A549 (cell line): ENCODE results near the gene MDH2. TPM values are rescaled to one million over a fixed set of nuclear protein-coding genes. Genes with fewer than 3 reads are reported as not detected.

ENCODE experiments used
- BHLHE40 ChIP-seq: IDR thresholded peaks from 2 replicates; pipeline ENCODE4 v1.6.1; 2012; ENCODE audit warnings: low read depth, low read length, inconsistent platforms
- CBX2 ChIP-seq: fragments of 200-600 bp; sonication (generic); IDR thresholded peaks from 2 replicates; pipeline ENCODE4 v1.6.1; 2016; ENCODE audit warnings: low read depth, mild to moderate bottlenecking, borderline replicate concordance
- CEBPB ChIP-seq, 2 experiments: fragments of >200 bp in 1 of 2; sonication (Bioruptor Twin) in 1 of 2; formaldehyde crosslinking in 1 of 2; IDR thresholded peaks; 2 replicates each; pipeline ENCODE4 v1.6.1; 2012 to 2016
- CHD2 ChIP-seq: fragments of 150-350 bp; IDR thresholded peaks from 2 replicates; pipeline ENCODE4 v1.6.1; 2014; ENCODE audit warnings: low read length; ENCODE audit not compliant: partially characterized antibody
- CHD4 ChIP-seq: fragments of 200-600 bp; sonication (generic); IDR thresholded peaks from 2 replicates; pipeline ENCODE4 v1.6.1; 2016; ENCODE audit warnings: antibody characterized with exemption, mild to moderate bottlenecking, borderline replicate concordance
- EHMT2 ChIP-seq: fragments of 200-600 bp; sonication (generic); IDR thresholded peaks from 2 replicates; pipeline ENCODE4 v1.6.1; 2016; ENCODE audit warnings: antibody characterized with exemption, low read depth, mild to moderate bottlenecking, moderate library complexity
- EP300 ChIP-seq, 2 experiments: fragments of >200 bp; sonication (Bioruptor Twin); formaldehyde crosslinking; IDR thresholded peaks; 2 replicates in 1 of 2; 3 replicates in 1 of 2; pipeline ENCODE4 v1.6.1; 2016 to 2017
- FOSB ChIP-seq: fragments of 250-450 bp; sonication (Bioruptor Pico); IDR thresholded peaks from 2 replicates; pipeline ENCODE4 v1.5.0; 2020; ENCODE audit warnings: mild to moderate bottlenecking, moderate library complexity
- FOXS1 ChIP-seq: fragments of 250-450 bp; sonication (Bioruptor Pico); IDR thresholded peaks from 2 replicates; pipeline ENCODE4 v1.5.0; 2020; ENCODE audit warnings: mild to moderate bottlenecking, moderate library complexity
- GATA3 ChIP-seq: IDR thresholded peaks from 2 replicates; pipeline ENCODE4 v1.6.1; 2012; ENCODE audit warnings: borderline replicate concordance
- HDAC2 ChIP-seq: fragments of 200-600 bp; sonication (generic); IDR thresholded peaks from 2 replicates; pipeline ENCODE4 v1.6.1; 2016
- HOXA7 ChIP-seq: fragments of 250-450 bp; sonication (Bioruptor Pico); IDR thresholded peaks from 2 replicates; pipeline ENCODE4 v1.5.0; 2020; ENCODE audit warnings: mild to moderate bottlenecking, moderate library complexity
- HOXB13 ChIP-seq: fragments of 250-450 bp; sonication (Bioruptor Pico); IDR thresholded peaks from 2 replicates; pipeline ENCODE4 v1.5.0; 2020; ENCODE audit warnings: low read depth, mild to moderate bottlenecking, moderate library complexity
- HOXB5 ChIP-seq: fragments of 250-450 bp; sonication (Bioruptor Pico); IDR thresholded peaks from 2 replicates; pipeline ENCODE4 v1.5.0; 2020; ENCODE audit warnings: mild to moderate bottlenecking, moderate library complexity
- JUN ChIP-seq, 2 experiments: fragments of >200 bp; sonication (Bioruptor Twin); formaldehyde crosslinking; IDR thresholded peaks; 2 replicates in 1 of 2; 3 replicates in 1 of 2; pipeline ENCODE4 v1.6.1; 2016 to 2017
- KDM1A ChIP-seq: fragments of 200-600 bp; sonication (generic); IDR thresholded peaks from 2 replicates; pipeline ENCODE4 v1.6.1; 2016; ENCODE audit warnings: low read depth, mild to moderate bottlenecking
- KDM5A ChIP-seq: fragments of 200-600 bp; sonication (generic); IDR thresholded peaks from 2 replicates; pipeline ENCODE4 v1.6.1; 2016; ENCODE audit warnings: antibody characterized with exemption, mild to moderate bottlenecking
- MAZ ChIP-seq: fragments of 150-350 bp; IDR thresholded peaks from 2 replicates; pipeline ENCODE4 v1.6.1; 2014; ENCODE audit warnings: antibody characterized with exemption, low read depth, low read length, borderline replicate concordance
- NR3C1 ChIP-seq: fragments of >200 bp; sonication (Bioruptor Twin); formaldehyde crosslinking; IDR thresholded peaks from 3 replicates; pipeline ENCODE4 v1.6.1; 2017
- PBX3 ChIP-seq: IDR thresholded peaks from 2 replicates; pipeline ENCODE4 v1.6.1; 2012
- PHF8 ChIP-seq: fragments of 200-600 bp; sonication (generic); IDR thresholded peaks from 2 replicates; pipeline ENCODE4 v1.6.1; 2016; ENCODE audit warnings: low read depth, mild to moderate bottlenecking, antibody characterized with exemption, moderate library complexity, borderline replicate concordance
- RAD21 ChIP-seq, 2 experiments: fragments of >200 bp in 1 of 2; sonication (Bioruptor Twin) in 1 of 2; formaldehyde crosslinking in 1 of 2; IDR thresholded peaks in 1 of 2; conservative IDR thresholded peaks in 1 of 2; 2 replicates in 1 of 2; 3 replicates in 1 of 2; pipeline ENCODE4 v1.6.1; 2012 to 2018; ENCODE audit warnings: inconsistent platforms in 1 of 2
- RARB ChIP-seq: fragments of 250-450 bp; sonication (Bioruptor Pico); IDR thresholded peaks from 2 replicates; pipeline ENCODE4 v1.8.0; 2021; ENCODE audit warnings: mild to moderate bottlenecking, moderate library complexity
- RFX5 ChIP-seq: fragments of 450-650 bp; IDR thresholded peaks from 2 replicates; pipeline ENCODE4 v1.7.1; 2014; ENCODE audit warnings: antibody characterized with exemption, mild to moderate bottlenecking, moderate library complexity
- RNF2 ChIP-seq: fragments of 200-600 bp; sonication (generic); IDR thresholded peaks from 2 replicates; pipeline ENCODE4 v1.6.1; 2016; ENCODE audit warnings: low read depth, mild to moderate bottlenecking, antibody characterized with exemption, moderate library complexity, borderline replicate concordance
- SMC3 ChIP-seq: fragments of >200 bp; sonication (Bioruptor Twin); formaldehyde crosslinking; IDR thresholded peaks from 3 replicates; pipeline ENCODE4 v1.6.1; 2018; ENCODE audit warnings: inconsistent platforms
- SREBF2 ChIP-seq: fragments of 450-650 bp; IDR thresholded peaks from 2 replicates; pipeline ENCODE4 v1.6.1; 2014; ENCODE audit warnings: mild to moderate bottlenecking, moderate library complexity
- TFCP2L1 ChIP-seq: fragments of 250-450 bp; sonication (Bioruptor Pico); IDR thresholded peaks from 2 replicates; pipeline ENCODE4 v1.5.0; 2021; ENCODE audit warnings: mild to moderate bottlenecking
- TP53 ChIP-seq: fragments of 250-450 bp; sonication (Bioruptor Pico); IDR thresholded peaks from 2 replicates; pipeline ENCODE4 v1.5.0; 2021; ENCODE audit warnings: mild to moderate bottlenecking, moderate library complexity
- ZC3H11A ChIP-seq: fragments of 450-650 bp; IDR thresholded peaks from 2 replicates; pipeline ENCODE4 v1.6.1; 2014; ENCODE audit warnings: antibody characterized with exemption, mild to moderate bottlenecking
- ZFP36 ChIP-seq: fragments of 450-650 bp; IDR thresholded peaks from 2 replicates; pipeline ENCODE4 v1.6.1; 2014; ENCODE audit warnings: borderline replicate concordance; ENCODE audit not compliant: partially characterized antibody
- ZNF302 ChIP-seq: fragments of 250-450 bp; sonication (Bioruptor Pico); IDR thresholded peaks from 2 replicates; pipeline ENCODE4 v1.9.0; 2021; ENCODE audit warnings: inconsistent platforms, mild to moderate bottlenecking, moderate library complexity
- polyA plus RNA-seq, 4 experiments: library from polyadenylated mRNA; depleted of rRNA in 3 of 4; stranded (reverse); fragments of >200 nt; fragmentation: RNase III in 1 of 4; extraction: RNeasy Plus Mini Kit Qiagen cat#74134 plus additional on column Dnase treatment in 1 of 4; gene quantifications; 2 replicates in 3 of 4; 3 replicates in 1 of 4; pipeline ENCODE4 v1.2.3, GENCODE V29; 2011 to 2017
- TF ChIP-seq, protein P1 (sequence below): IDR thresholded peaks from 2 replicates; pipeline ENCODE4 v1.6.1; 2012; ENCODE audit warnings: low read depth, borderline replicate concordance
- TF ChIP-seq, protein P2 (sequence below): fragments of 250-450 bp; sonication (Bioruptor Pico); IDR thresholded peaks from 2 replicates; pipeline ENCODE4 v1.5.0; 2020; ENCODE audit warnings: low read depth, mild to moderate bottlenecking, moderate library complexity
- TF ChIP-seq, protein P3 (sequence below): fragments of 200-600 bp; sonication (generic); IDR thresholded peaks from 2 replicates; pipeline ENCODE4 v1.6.1; 2016; ENCODE audit warnings: antibody characterized with exemption, mild to moderate bottlenecking, moderate library complexity
- TF ChIP-seq, protein P4 (sequence below): fragments of >200 bp; sonication (Bioruptor Twin); formaldehyde crosslinking; IDR thresholded peaks from 3 replicates; pipeline ENCODE4 v1.6.1; 2016
- TF ChIP-seq, protein P5 (sequence below): IDR thresholded peaks from 2 replicates; pipeline ENCODE4 v1.6.1; 2012

Gene MDH2
- polyA plus RNA-seq, 2 of the 4 experiments (the other 2 are of a cell fraction): 164 to 223 TPM

DNA sequence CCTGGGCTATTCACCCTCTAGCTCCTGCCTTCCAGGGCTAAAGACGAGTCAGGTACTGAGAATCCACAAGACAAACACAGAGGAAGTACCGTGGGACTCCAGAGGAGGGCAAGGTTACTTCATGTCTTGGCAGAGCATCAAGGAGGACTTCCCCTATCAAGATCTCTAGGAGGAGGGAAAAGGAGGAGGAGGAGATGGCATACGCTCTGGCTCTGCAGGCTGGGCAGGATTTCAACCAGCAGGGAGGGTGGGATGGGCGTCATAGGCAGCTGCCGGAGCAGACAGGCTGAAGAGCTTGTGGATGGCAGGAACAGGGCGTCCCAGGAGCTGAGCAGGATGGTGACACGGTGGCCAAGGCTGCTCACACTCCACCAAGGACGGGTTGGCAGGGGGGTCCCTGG is 21.3 kb downstream of the MDH2 start (continued):
- TF ChIP-seq KDM5A (no peak), FOSB (CRISPR knock-in tag) (no peak), HOXB5 (no peak), CHD2 (no peak), CEBPB (IDR thresholded peaks at IDR 0.05) (peak; percentile 21 to 60; a peak in 2 of 4 replicates), ZNF302 (CRISPR knock-in tag) (no peak), KDM1A (no peak), PBX3 (no peak), HOXB13 (CRISPR knock-in tag) (no peak), HDAC2 (no peak), SREBF2 (no peak), BHLHE40 (no peak), TP53 (CRISPR knock-in tag) (no peak), ZC3H11A (no peak), NR3C1 (no peak), TFCP2L1 (CRISPR knock-in tag) (no peak), RNF2 (no peak), EP300 (IDR thresholded peaks at IDR 0.05) (no peak), SMC3 (peak; percentile 86), CHD4 (no peak), HOXA7 (no peak), RFX5 (no peak), MAZ (no peak), ZFP36 (peak; percentile 13), CBX2 (no peak), PHF8 (no peak), FOXS1 (no peak), EHMT2 (no peak), GATA3 (peak; percentile 31; the same call in 1 of the 2 replicates), JUN (IDR thresholded peaks at IDR 0.05) (0 out of 5 replicates have a peak, but pooled peaks of 1 of the 2 experiments have one; percentile 20), RAD21 (conservative IDR thresholded peaks at IDR 0.05 in 1 of 2, IDR thresholded peaks at IDR 0.05 in 1 of 2) (peak; percentile 84 to 85), RARB (CRISPR knock-in tag) (no peak)
- TF ChIP-seq, protein P1, sequence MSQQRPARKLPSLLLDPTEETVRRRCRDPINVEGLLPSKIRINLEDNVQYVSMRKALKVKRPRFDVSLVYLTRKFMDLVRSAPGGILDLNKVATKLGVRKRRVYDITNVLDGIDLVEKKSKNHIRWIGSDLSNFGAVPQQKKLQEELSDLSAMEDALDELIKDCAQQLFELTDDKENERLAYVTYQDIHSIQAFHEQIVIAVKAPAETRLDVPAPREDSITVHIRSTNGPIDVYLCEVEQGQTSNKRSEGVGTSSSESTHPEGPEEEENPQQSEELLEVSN: no peak
- TF ChIP-seq, protein P2, sequence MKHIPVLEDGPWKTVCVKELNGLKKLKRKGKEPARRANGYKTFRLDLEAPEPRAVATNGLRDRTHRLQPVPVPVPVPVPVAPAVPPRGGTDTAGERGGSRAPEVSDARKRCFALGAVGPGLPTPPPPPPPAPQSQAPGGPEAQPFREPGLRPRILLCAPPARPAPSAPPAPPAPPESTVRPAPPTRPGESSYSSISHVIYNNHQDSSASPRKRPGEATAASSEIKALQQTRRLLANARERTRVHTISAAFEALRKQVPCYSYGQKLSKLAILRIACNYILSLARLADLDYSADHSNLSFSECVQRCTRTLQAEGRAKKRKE (CRISPR knock-in tag): no peak
- TF ChIP-seq, protein P3, sequence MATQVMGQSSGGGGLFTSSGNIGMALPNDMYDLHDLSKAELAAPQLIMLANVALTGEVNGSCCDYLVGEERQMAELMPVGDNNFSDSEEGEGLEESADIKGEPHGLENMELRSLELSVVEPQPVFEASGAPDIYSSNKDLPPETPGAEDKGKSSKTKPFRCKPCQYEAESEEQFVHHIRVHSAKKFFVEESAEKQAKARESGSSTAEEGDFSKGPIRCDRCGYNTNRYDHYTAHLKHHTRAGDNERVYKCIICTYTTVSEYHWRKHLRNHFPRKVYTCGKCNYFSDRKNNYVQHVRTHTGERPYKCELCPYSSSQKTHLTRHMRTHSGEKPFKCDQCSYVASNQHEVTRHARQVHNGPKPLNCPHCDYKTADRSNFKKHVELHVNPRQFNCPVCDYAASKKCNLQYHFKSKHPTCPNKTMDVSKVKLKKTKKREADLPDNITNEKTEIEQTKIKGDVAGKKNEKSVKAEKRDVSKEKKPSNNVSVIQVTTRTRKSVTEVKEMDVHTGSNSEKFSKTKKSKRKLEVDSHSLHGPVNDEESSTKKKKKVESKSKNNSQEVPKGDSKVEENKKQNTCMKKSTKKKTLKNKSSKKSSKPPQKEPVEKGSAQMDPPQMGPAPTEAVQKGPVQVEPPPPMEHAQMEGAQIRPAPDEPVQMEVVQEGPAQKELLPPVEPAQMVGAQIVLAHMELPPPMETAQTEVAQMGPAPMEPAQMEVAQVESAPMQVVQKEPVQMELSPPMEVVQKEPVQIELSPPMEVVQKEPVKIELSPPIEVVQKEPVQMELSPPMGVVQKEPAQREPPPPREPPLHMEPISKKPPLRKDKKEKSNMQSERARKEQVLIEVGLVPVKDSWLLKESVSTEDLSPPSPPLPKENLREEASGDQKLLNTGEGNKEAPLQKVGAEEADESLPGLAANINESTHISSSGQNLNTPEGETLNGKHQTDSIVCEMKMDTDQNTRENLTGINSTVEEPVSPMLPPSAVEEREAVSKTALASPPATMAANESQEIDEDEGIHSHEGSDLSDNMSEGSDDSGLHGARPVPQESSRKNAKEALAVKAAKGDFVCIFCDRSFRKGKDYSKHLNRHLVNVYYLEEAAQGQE: no peak
- TF ChIP-seq, protein P4, sequence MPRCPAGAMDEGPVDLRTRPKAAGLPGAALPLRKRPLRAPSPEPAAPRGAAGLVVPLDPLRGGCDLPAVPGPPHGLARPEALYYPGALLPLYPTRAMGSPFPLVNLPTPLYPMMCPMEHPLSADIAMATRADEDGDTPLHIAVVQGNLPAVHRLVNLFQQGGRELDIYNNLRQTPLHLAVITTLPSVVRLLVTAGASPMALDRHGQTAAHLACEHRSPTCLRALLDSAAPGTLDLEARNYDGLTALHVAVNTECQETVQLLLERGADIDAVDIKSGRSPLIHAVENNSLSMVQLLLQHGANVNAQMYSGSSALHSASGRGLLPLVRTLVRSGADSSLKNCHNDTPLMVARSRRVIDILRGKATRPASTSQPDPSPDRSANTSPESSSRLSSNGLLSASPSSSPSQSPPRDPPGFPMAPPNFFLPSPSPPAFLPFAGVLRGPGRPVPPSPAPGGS: no peak
- TF ChIP-seq, protein P5, sequence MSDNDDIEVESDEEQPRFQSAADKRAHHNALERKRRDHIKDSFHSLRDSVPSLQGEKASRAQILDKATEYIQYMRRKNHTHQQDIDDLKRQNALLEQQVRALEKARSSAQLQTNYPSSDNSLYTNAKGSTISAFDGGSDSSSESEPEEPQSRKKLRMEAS: peak; percentile 48; the same call in 1 of the 2 replicates
